ENCODE data around the gene KIF19. TPM values are rescaled to one million over a fixed set of nuclear protein-coding genes. Genes with fewer than 3 reads are reported as not detected.

KIF19 gene
- total RNA-seq, 4 donors from 2014 or later = 1.4 to 4.4 (median 1.8) TPM

- Histone ChIP-seq H3K27me3 (peaks cover 5% of the 10 kb centered on the region), H3K36me3 (no peaks in the 10 kb centered on the region), H3K4me3 (no peak overlapping the region), H3K27ac (no peak overlapping the region), H3K9me3 (no peaks in the 10 kb centered on the region), H3K4me1 (no peaks in the 10 kb centered on the region)
- TF ChIP-seq POLR2A (IDR thresholded peaks at IDR 0.05) = no peak
- no peak for TF ChIP-seq EP300 (IDR thresholded peaks at IDR 0.05; ENCODE audit: low read depth)
- TF ChIP-seq, protein P1, sequence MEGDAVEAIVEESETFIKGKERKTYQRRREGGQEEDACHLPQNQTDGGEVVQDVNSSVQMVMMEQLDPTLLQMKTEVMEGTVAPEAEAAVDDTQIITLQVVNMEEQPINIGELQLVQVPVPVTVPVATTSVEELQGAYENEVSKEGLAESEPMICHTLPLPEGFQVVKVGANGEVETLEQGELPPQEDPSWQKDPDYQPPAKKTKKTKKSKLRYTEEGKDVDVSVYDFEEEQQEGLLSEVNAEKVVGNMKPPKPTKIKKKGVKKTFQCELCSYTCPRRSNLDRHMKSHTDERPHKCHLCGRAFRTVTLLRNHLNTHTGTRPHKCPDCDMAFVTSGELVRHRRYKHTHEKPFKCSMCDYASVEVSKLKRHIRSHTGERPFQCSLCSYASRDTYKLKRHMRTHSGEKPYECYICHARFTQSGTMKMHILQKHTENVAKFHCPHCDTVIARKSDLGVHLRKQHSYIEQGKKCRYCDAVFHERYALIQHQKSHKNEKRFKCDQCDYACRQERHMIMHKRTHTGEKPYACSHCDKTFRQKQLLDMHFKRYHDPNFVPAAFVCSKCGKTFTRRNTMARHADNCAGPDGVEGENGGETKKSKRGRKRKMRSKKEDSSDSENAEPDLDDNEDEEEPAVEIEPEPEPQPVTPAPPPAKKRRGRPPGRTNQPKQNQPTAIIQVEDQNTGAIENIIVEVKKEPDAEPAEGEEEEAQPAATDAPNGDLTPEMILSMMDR (IDR thresholded peaks at IDR 0.05) = no peak
- TF ChIP-seq POLR2AphosphoS5 (IDR thresholded peaks at IDR 0.05) = no peak
- 90 to 94% methylated on average over 2 to 14 of the region's 14 CpGs for WGBS, 2 donors (ENCODE audit: low coverage in 1 of 2)
- DNase-seq = no peak
- intact Hi-C loops (cut with DNase I; ENCODE audit: low total_unique reads) = no loop called here
- in situ Hi-C loops (cut with MboI; ENCODE audit: low pct_ligation_motif_present in 1 of 4, low pct_unique_long_range_greater_than_20kb in 1 of 4, low sequenced_read_pairs in 3 of 4) = no loop called here
These were observed 38.9 kb upstream of the KIF19 start for GRCh38 chr17:74287031-74287602.

GRCh38 chr17:74288785-74289184 lies 37.2 kb upstream of the KIF19 start:
- Histone ChIP-seq H3K27me3 (peaks cover 2% of the 10 kb centered on the region), H3K9me3 (no peaks in the 10 kb centered on the region), H3K4me3 (no peak overlapping the region), H3K27ac (no peak overlapping the region), H3K4me1 (no peaks in the 10 kb centered on the region), H3K36me3 (no peaks in the 10 kb centered on the region)
- WGBS, 2 donors (ENCODE audit: low coverage in 1 of 2) = 57 to 67% methylated on average over 3 to 5 of the region's 5 CpGs
- no peak for DNase-seq
- intact Hi-C loops (cut with DNase I; ENCODE audit: low total_unique reads) (no loop called here), in situ Hi-C loops (cut with MboI; ENCODE audit: low pct_ligation_motif_present in 1 of 4, low pct_unique_long_range_greater_than_20kb in 1 of 4, low sequenced_read_pairs in 3 of 4) (no loop called here)
- TF ChIP-seq POLR2AphosphoS5 (IDR thresholded peaks at IDR 0.05) (no peak), EP300 (IDR thresholded peaks at IDR 0.05; ENCODE audit: low read depth) (no peak), POLR2A (IDR thresholded peaks at IDR 0.05) (no peak)
- TF ChIP-seq, protein P1 (IDR thresholded peaks at IDR 0.05) = no peak

- no peaks in the 10 kb centered on the region for H3K9me3 ChIP-seq
- TF ChIP-seq POLR2AphosphoS5 (IDR thresholded peaks at IDR 0.05) = no peak
- no peak for TF ChIP-seq EP300 (IDR thresholded peaks at IDR 0.05; ENCODE audit: low read depth)
- TF ChIP-seq, protein P1 (IDR thresholded peaks at IDR 0.05) = no peak
- TF ChIP-seq POLR2A (IDR thresholded peaks at IDR 0.05) = no peak
- H3K27me3 ChIP-seq = no peaks in the 10 kb centered on the region
- H3K27ac ChIP-seq = no peak overlapping the region
- DNase-seq = no peak
- no peak overlapping the region for H3K4me3 ChIP-seq
- no peaks in the 10 kb centered on the region for H3K4me1 ChIP-seq
- intact Hi-C loops (cut with DNase I; ENCODE audit: low total_unique reads) = loop anchor here (10.0 kb wide), 1 partner anchor 85 kb away; the partner anchor contains the start of gene RPL38
- WGBS, 2 donors (ENCODE audit: low coverage in 1 of 2) = 60 to 76% methylated on average over 2 to 11 of the region's 11 CpGs
- H3K36me3 ChIP-seq = no peaks in the 10 kb centered on the region
- in situ Hi-C loops (cut with MboI; ENCODE audit: low pct_ligation_motif_present in 1 of 4, low pct_unique_long_range_greater_than_20kb in 1 of 4, low sequenced_read_pairs in 3 of 4) = no loop called here
These were observed 36.3 kb upstream of the KIF19 start for GRCh38 chr17:74289688-74290087.

DNA sequence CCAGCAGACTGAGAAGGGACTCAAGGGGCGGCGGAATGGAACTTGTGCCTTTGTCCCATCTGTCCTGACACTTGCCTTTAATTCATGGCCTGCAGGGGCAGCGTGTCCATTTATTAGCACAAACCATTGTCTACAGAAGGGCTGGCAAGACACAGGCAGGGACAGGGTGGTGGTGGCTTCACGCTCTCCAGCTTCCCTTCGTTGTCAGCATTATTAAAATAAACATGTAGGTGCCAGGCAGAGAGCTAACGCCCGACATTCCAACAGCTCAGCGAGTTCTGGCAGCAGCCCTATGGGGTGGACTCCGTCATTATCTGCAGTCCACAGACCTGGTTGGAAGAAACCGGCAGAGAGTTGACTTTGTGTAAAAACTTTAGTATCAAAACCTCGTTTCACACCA lies 35.7 kb upstream of the KIF19 start:
- H3K36me3 ChIP-seq = no peaks in the 10 kb centered on the region
- no peak for TF ChIP-seq POLR2A (IDR thresholded peaks at IDR 0.05)
- no peak for TF ChIP-seq POLR2AphosphoS5 (IDR thresholded peaks at IDR 0.05)
- no peak for TF ChIP-seq EP300 (IDR thresholded peaks at IDR 0.05; ENCODE audit: low read depth)
- TF ChIP-seq, protein P1 (IDR thresholded peaks at IDR 0.05) = no peak
- intact Hi-C loops (cut with DNase I; ENCODE audit: low total_unique reads) = loop anchor here (10.0 kb wide), 1 partner anchor 86 kb away; the partner anchor contains the start of gene RPL38
- H3K27me3 ChIP-seq = no peaks in the 10 kb centered on the region
- no peak for DNase-seq
- no peak overlapping the region for H3K4me3 ChIP-seq
- no peaks in the 10 kb centered on the region for H3K9me3 ChIP-seq
- H3K4me1 ChIP-seq = no peaks in the 10 kb centered on the region
- in situ Hi-C loops (cut with MboI; ENCODE audit: low pct_ligation_motif_present in 1 of 4, low pct_unique_long_range_greater_than_20kb in 1 of 4, low sequenced_read_pairs in 3 of 4) = no loop called here
- WGBS, 2 donors (ENCODE audit: low coverage in 1 of 2) = 65 to 78% methylated on average over 2 to 11 of the region's 11 CpGs
- no peak overlapping the region for H3K27ac ChIP-seq
